ENCODE results near the gene IQCK.

Gene IQCK

DNA sequence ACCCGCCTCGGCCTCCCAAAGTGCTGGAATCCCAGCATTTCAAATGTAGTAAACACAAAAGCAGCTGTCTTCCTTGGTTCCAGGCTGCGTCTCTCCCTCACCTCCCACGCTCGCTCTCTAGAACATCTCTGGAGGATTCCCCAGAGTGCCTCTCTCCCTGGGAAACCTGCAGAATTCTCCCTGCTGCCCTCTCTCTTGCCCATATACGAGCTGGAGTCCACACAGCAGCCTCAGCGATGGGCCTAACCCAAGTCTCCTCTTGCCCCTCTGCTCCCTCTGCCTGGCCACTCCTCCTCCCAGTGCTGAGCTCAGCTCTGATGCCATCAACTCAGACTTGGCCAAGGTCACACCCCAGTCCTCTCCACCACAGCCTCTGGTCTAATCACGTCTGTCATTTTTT is 156.0 kb downstream of the IQCK start:
- Histone ChIP-seq H3K4me3 (ENCODE audit: low read depth in 1 of 2, low read length in 2 of 2) (no peak overlapping the region), H3K4me1 (ENCODE audit: control insufficient read depth in 1 of 2, insufficient read depth in 2 of 2, low read length in 2 of 2) (no peaks in the 10 kb centered on the region), H3K27me3 (ENCODE audit: low read depth, low read length) (no peaks in the 10 kb centered on the region), H3K36me3 (ENCODE audit: control insufficient read depth in 1 of 2, insufficient read depth in 2 of 2, low read length in 2 of 2) (peaks cover 4 to 9% of the 10 kb centered on the region in 2 donors), H3K9me3 (ENCODE audit: control insufficient read depth in 1 of 2, low read length in 2 of 2) (no peaks in the 10 kb centered on the region), H3K27ac (ENCODE audit: low read length) (no peak overlapping the region)

- Histone ChIP-seq H3K9me3 (ENCODE audit: control insufficient read depth in 1 of 2, low read length in 2 of 2) (no peaks in the 10 kb centered on the region), H3K27ac (ENCODE audit: low read length) (no peak overlapping the region), H3K36me3 (ENCODE audit: control insufficient read depth in 1 of 2, insufficient read depth in 2 of 2, low read length in 2 of 2) (peaks cover 4 to 9% of the 10 kb centered on the region in 2 donors), H3K4me3 (ENCODE audit: low read depth in 1 of 2, low read length in 2 of 2) (no peak overlapping the region), H3K4me1 (ENCODE audit: control insufficient read depth in 1 of 2, insufficient read depth in 2 of 2, low read length in 2 of 2) (no peaks in the 10 kb centered on the region), H3K27me3 (ENCODE audit: low read depth, low read length) (no peaks in the 10 kb centered on the region)
Measured at GRCh38 chr16:19874851-19875546, 156.9 kb downstream of the IQCK start.

DNA sequence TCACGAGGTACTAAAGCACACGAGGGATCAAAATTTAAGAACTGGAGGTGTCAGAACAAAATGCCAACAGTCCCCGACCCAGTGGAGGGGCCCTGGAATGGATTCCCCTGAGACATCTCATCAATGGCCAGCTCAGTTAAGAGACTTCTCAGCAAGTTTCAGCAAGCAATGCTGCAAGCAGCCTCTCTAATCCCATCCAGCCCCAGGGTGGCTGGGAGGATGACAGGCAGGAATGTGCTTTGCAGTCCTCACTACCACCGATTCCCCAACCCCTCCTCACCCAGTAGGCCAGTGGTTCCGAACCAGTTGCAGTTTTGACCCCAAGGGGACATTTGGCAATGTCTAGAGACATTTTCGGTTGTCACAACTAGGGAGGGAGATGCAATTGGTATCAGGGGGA is 157.8 kb downstream of the IQCK start:
- H3K27ac ChIP-seq (ENCODE audit: low read length), result no peak overlapping the region
- peaks cover 0 to 5% of the 10 kb centered on the region in 2 donors for H3K36me3 ChIP-seq (ENCODE audit: control insufficient read depth in 1 of 2, insufficient read depth in 2 of 2, low read length in 2 of 2)
- no peaks in the 10 kb centered on the region for H3K9me3 ChIP-seq (ENCODE audit: control insufficient read depth in 1 of 2, low read length in 2 of 2)
- no peak overlapping the region for H3K4me3 ChIP-seq (ENCODE audit: low read depth in 1 of 2, low read length in 2 of 2)
- H3K4me1 ChIP-seq (ENCODE audit: control insufficient read depth in 1 of 2, insufficient read depth in 2 of 2, low read length in 2 of 2), result no peaks in the 10 kb centered on the region
- H3K27me3 ChIP-seq (ENCODE audit: low read depth, low read length), result no peaks in the 10 kb centered on the region

- Histone ChIP-seq H3K9me3 (ENCODE audit: control insufficient read depth in 1 of 2, low read length in 2 of 2) (no peaks in the 10 kb centered on the region), H3K4me3 (ENCODE audit: low read depth in 1 of 2, low read length in 2 of 2) (no peak overlapping the region), H3K27me3 (ENCODE audit: low read depth, low read length) (no peaks in the 10 kb centered on the region), H3K4me1 (ENCODE audit: control insufficient read depth in 1 of 2, insufficient read depth in 2 of 2, low read length in 2 of 2) (no peaks in the 10 kb centered on the region), H3K27ac (ENCODE audit: low read length) (no peak overlapping the region), H3K36me3 (ENCODE audit: control insufficient read depth in 1 of 2, insufficient read depth in 2 of 2, low read length in 2 of 2) (peaks cover 0 to 4% of the 10 kb centered on the region in 2 donors)
Measured at GRCh38 chr16:19876501-19877059, 158.5 kb downstream of the IQCK start.

DNA sequence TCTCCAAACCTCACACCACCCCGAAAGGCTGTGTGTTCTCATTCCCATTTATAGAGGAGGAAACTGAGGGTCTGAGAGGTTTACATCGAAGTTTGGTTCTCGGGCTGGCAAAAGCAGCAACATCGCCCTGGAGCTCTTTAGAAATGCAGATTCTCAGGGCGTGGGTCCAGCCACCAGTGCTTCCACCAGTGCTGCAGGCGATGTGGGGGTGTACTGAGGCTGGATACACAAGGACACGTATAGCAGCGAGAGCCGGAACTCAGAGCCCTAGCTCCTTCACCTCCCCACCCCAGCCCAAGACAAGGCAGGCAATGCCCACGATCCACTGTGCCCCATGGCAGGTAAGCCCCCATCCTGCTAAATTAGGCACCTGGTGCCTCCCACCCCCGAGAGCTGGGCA is 160.7 kb downstream of the IQCK start:
- Histone ChIP-seq H3K9me3 (ENCODE audit: control insufficient read depth in 1 of 2, low read length in 2 of 2) (no peaks in the 10 kb centered on the region), H3K27me3 (ENCODE audit: low read depth, low read length) (no peaks in the 10 kb centered on the region), H3K27ac (ENCODE audit: low read length) (no peak overlapping the region), H3K4me1 (ENCODE audit: control insufficient read depth in 1 of 2, insufficient read depth in 2 of 2, low read length in 2 of 2) (peaks cover 0 to 12% of the 10 kb centered on the region in 2 donors), H3K36me3 (ENCODE audit: control insufficient read depth in 1 of 2, insufficient read depth in 2 of 2, low read length in 2 of 2) (no peaks in the 10 kb centered on the region), H3K4me3 (ENCODE audit: low read depth in 1 of 2, low read length in 2 of 2) (no peak overlapping the region)

- H3K27me3 ChIP-seq (ENCODE audit: low read depth, low read length), result no peaks in the 10 kb centered on the region
- H3K9me3 ChIP-seq (ENCODE audit: control insufficient read depth in 1 of 2, low read length in 2 of 2), result no peaks in the 10 kb centered on the region
- no peak overlapping the region for H3K27ac ChIP-seq (ENCODE audit: low read length)
- no peak overlapping the region for H3K4me3 ChIP-seq (ENCODE audit: low read depth in 1 of 2, low read length in 2 of 2)
- H3K36me3 ChIP-seq (ENCODE audit: control insufficient read depth in 1 of 2, insufficient read depth in 2 of 2, low read length in 2 of 2), result no peaks in the 10 kb centered on the region
- H3K4me1 ChIP-seq (ENCODE audit: control insufficient read depth in 1 of 2, insufficient read depth in 2 of 2, low read length in 2 of 2), result peaks cover 0 to 12% of the 10 kb centered on the region in 2 donors
Measured at GRCh38 chr16:19879241-19879792, 161.2 kb downstream of the IQCK start.

- H3K4me3 ChIP-seq (ENCODE audit: low read depth in 1 of 2, low read length in 2 of 2), result no peak overlapping the region
- no peaks in the 10 kb centered on the region for H3K27me3 ChIP-seq (ENCODE audit: low read depth, low read length)
- H3K9me3 ChIP-seq (ENCODE audit: control insufficient read depth in 1 of 2, low read length in 2 of 2), result no peaks in the 10 kb centered on the region
- peaks cover 0 to 22% of the 10 kb centered on the region in 2 donors for H3K4me1 ChIP-seq (ENCODE audit: control insufficient read depth in 1 of 2, insufficient read depth in 2 of 2, low read length in 2 of 2)
- no peak overlapping the region for H3K27ac ChIP-seq (ENCODE audit: low read length)
- H3K36me3 ChIP-seq (ENCODE audit: control insufficient read depth in 1 of 2, insufficient read depth in 2 of 2, low read length in 2 of 2), result no peaks in the 10 kb centered on the region
Measured at GRCh38 chr16:19881028-19881427, 163.0 kb downstream of the IQCK start.

- Histone ChIP-seq H3K4me3 (ENCODE audit: low read depth in 1 of 2, low read length in 2 of 2) (no peak overlapping the region), H3K27ac (ENCODE audit: low read length) (no peak overlapping the region), H3K9me3 (ENCODE audit: control insufficient read depth in 1 of 2, low read length in 2 of 2) (no peaks in the 10 kb centered on the region), H3K4me1 (ENCODE audit: control insufficient read depth in 1 of 2, insufficient read depth in 2 of 2, low read length in 2 of 2) (peaks cover 0 to 24% of the 10 kb centered on the region in 2 donors), H3K27me3 (ENCODE audit: low read depth, low read length) (no peaks in the 10 kb centered on the region), H3K36me3 (ENCODE audit: control insufficient read depth in 1 of 2, insufficient read depth in 2 of 2, low read length in 2 of 2) (no peaks in the 10 kb centered on the region)
Measured at GRCh38 chr16:19881783-19882182, 163.7 kb downstream of the IQCK start.

GRCh38 chr16:19882186-19882585 is 164.1 kb downstream of the IQCK start:
- no peak overlapping the region for H3K27ac ChIP-seq (ENCODE audit: low read length)
- H3K4me1 ChIP-seq (ENCODE audit: control insufficient read depth in 1 of 2, insufficient read depth in 2 of 2, low read length in 2 of 2), result peaks cover 0 to 24% of the 10 kb centered on the region in 2 donors
- H3K9me3 ChIP-seq (ENCODE audit: control insufficient read depth in 1 of 2, low read length in 2 of 2), result no peaks in the 10 kb centered on the region
- no peaks in the 10 kb centered on the region for H3K27me3 ChIP-seq (ENCODE audit: low read depth, low read length)
- H3K4me3 ChIP-seq (ENCODE audit: low read depth in 1 of 2, low read length in 2 of 2), result peak overlapping the region; percentile 43 to 75
- no peaks in the 10 kb centered on the region for H3K36me3 ChIP-seq (ENCODE audit: control insufficient read depth in 1 of 2, insufficient read depth in 2 of 2, low read length in 2 of 2)

GRCh38 chr16:19882646-19883045 is 164.6 kb downstream of the IQCK start:
- H3K4me3 ChIP-seq (ENCODE audit: low read depth in 1 of 2, low read length in 2 of 2), result peak overlapping the region; percentile 43 to 75
- no peak overlapping the region for H3K27ac ChIP-seq (ENCODE audit: low read length)
- no peaks in the 10 kb centered on the region for H3K27me3 ChIP-seq (ENCODE audit: low read depth, low read length)
- no peaks in the 10 kb centered on the region for H3K36me3 ChIP-seq (ENCODE audit: control insufficient read depth in 1 of 2, insufficient read depth in 2 of 2, low read length in 2 of 2)
- H3K4me1 ChIP-seq (ENCODE audit: control insufficient read depth in 1 of 2, insufficient read depth in 2 of 2, low read length in 2 of 2), result peaks cover 0 to 24% of the 10 kb centered on the region in 2 donors
- H3K9me3 ChIP-seq (ENCODE audit: control insufficient read depth in 1 of 2, low read length in 2 of 2), result no peaks in the 10 kb centered on the region

- Histone ChIP-seq H3K9me3 (ENCODE audit: control insufficient read depth in 1 of 2, low read length in 2 of 2) (no peaks in the 10 kb centered on the region), H3K27ac (ENCODE audit: low read length) (no peak overlapping the region), H3K4me3 (ENCODE audit: low read depth in 1 of 2, low read length in 2 of 2) (peak overlapping the region; percentile 43 to 75), H3K4me1 (ENCODE audit: control insufficient read depth in 1 of 2, insufficient read depth in 2 of 2, low read length in 2 of 2) (peaks cover 0 to 24% of the 10 kb centered on the region in 2 donors), H3K36me3 (ENCODE audit: control insufficient read depth in 1 of 2, insufficient read depth in 2 of 2, low read length in 2 of 2) (no peaks in the 10 kb centered on the region), H3K27me3 (ENCODE audit: low read depth, low read length) (no peaks in the 10 kb centered on the region)
Measured at GRCh38 chr16:19883296-19883965, 165.4 kb downstream of the IQCK start.

All from muscle layer of duodenum (tissue), 2 donors.